Omental fat pad (tissue), 4 donors: ENCODE data around the gene OBSL1. TPM values are rescaled to one million over a fixed set of nuclear protein-coding genes. Genes with fewer than 3 reads are reported as not detected.

Source experiments
- ATAC-seq: fragments of 150-250 bp; one replicate; pipeline ENCODE4 v1.9.1; 2016; ENCODE audit warnings: mild to moderate bottlenecking, moderate library complexity; ENCODE audit not compliant: low FRiP score
- DNase-seq: peaks from one replicate; pipeline ENCODE4 v3.0.0-alpha.2; 2019; ENCODE audit warnings: low spot score
- CTCF ChIP-seq, 3 donors: fragments of 450-650 bp; IDR thresholded peaks; one replicate each; pipeline ENCODE4 v1.5.1; 2016 to 2017; ENCODE audit warnings: antibody characterized with exemption in 3 of 3, mild to moderate bottlenecking in 3 of 3, moderate library complexity in 2 of 3
- total RNA-seq, 4 donors: library from RNA; depleted of rRNA; stranded (reverse); fragments of >200 nt; gene quantifications; one replicate each; pipeline ENCODE4 v1.1.0, GENCODE V29; 2016

Gene OBSL1
- total RNA-seq, 4 donors from 2014 or later: 68.6 to 117 (median 88.7) TPM

DNA sequence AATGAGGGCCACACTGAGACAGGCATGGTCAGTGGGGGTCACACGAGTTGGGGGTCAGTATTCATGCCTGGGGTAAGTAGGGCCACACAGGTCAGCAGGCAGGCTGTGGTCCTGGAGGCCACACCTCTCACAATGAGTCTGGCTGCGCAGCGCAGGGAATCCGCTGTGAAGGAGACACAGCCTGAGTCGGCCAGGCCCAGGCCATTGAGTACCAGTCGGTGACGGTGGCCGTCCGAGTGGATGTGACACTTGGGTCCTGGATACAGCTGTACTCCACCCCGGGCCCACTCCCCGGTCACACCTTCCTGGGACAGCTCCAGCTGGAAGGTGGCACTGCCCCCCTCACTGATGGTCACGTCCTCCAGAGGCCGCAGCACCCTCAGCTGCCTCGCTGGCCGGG lies 17.0 kb downstream of the OBSL1 start:
- no peak for ATAC-seq
- DNase-seq: no peak
- TF ChIP-seq CTCF (IDR thresholded peaks at IDR 0.05): no peak

DNA sequence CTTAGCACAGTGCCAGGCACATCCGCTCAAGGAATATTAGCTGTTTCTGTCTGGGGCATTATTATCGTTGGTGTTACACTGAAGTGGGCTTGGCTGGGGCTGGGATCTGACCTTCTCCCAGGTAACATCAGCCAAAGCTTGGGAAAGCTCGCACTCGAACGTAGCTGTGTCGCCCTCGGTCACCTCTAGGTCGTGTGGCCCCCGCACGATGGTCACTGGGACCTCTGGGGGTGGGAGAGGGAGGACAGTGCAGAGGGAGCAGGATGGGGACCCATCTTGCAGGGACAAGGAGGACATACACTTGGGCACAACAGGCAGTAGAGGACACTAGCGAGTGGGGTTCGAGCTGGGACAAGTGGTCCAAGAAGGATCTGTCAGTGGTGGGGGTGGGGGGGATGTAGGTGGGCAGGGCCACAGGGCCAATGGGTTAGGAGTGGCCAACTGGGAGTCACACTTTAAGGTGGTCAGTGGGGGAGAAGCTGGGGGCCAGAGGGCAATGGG lies 17.8 kb downstream of the OBSL1 start:
- ATAC-seq (no peak), DNase-seq (no peak)
- no peak for TF ChIP-seq CTCF (IDR thresholded peaks at IDR 0.05)

GRCh38 chr2:219553168-219553417 lies 18.2 kb downstream of the OBSL1 start:
- ATAC-seq (no peak), DNase-seq (no peak)
- TF ChIP-seq CTCF (IDR thresholded peaks at IDR 0.05): no peak

DNA sequence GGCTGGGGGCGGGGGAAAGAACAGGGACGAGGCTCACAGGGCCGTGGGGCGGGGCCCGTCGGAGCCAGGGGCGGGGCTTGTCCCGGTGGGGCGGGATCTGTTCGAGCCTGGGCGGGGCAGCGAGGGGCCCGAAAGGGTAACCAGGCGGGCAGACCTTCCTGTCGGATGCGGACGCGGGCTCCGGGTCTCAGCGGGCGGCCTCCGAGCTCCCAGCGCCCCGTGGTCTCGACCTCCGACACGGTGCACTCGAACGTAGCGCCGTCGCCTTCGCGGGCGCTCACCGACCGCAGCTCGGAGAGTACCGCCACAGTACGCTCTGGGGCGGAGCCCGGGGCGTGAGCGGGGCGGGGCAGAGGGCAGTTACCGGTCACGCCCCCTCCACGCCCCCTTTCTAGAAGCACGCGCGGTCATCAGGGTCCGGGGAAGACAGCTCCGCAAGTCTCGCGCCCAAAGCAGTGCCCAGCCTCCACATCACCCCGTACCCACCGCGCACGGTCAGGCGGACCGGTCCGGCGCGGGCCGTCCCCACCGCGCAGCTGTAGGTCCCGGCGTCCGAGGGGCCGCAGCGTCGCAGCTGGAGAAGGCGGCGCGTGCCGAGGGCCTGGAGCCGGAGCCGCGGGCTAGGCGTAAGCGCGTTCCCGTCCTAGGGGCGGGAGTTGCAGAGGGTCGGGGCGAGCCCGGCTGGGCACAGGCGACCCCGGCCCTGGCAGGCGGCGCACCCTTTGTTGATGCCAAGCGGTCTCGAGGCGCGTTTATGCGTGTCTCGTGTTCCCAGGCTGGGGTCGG lies 18.8 kb downstream of the OBSL1 start:
- ATAC-seq (peak; percentile 89), DNase-seq (peak; percentile 77)

DNA sequence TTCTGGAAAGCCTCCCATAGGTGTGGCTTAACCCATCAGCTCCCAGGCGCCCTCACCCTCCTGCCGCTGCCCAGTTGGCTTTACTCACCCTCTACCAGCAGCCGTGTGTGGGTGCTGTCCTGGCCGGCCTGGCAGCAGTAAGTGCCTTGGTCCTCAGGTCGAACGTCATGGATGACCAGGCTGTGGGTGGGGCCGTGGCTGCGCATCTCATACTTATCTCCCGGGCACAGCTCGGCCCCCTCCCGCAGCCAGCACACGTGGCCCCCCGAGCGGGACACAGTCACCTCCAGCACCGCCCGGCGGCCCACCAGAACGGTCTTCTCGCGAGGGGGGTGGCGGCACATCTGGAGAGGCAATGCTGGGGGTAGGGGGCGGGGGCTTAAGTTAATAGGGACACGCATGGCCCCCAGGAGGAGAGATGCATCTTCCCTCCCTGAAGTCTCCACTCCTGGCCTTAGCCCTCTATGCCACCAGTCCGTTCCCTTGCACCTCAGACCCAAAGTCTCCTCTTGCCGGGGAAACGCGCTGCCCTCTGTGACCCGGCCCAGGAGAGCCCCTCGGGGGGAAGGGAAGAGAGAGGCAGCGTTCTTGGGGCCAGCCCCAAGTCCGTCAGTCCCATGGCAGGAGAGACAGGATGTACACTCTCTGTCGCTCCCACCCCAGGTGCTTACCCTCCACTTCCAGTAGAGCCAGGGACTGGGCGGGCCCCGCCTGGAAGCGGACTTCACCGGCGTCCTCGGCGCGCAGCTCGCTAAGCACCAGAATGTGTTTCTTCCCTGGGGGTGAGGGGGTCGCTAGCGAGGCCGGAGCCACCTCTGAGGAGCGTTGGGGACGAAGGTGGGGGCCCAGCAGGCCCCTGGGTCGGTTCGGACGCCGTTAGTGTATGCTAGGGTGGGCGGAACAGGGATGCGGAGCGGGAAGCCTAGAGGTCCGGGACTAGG lies 19.6 kb downstream of the OBSL1 start:
- peak; percentile 82 for ATAC-seq
- DNase-seq: no peak
- no peak for TF ChIP-seq CTCF (IDR thresholded peaks at IDR 0.05)

More for the DNA sequence above, 18.8 kb downstream of the OBSL1 start:
- TF ChIP-seq CTCF (IDR thresholded peaks at IDR 0.05): no peak

DNA sequence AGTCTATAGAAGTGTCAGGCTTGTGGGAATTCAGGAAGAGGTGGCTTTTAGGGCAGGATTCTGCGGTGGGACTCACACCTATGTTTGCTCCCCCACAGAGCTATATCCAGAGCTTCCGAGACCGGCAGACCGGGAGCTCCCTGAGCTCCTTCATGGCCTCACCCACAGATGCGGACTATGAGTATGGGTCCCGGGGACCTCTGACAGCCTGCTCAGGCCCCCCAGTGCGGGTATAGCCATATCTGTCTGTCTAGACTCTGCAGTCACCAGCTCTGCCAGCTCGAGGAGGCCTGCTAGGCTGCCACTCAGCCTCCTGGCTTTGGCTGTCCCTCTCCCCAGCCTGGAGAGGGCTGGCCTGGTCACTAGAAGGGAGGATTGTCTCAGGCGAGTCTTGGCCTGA lies 21.7 kb downstream of the OBSL1 start:
- DNase-seq (no peak), ATAC-seq (no peak)

More for the DNA sequence above, 21.7 kb downstream of the OBSL1 start:
- no peak for TF ChIP-seq CTCF (IDR thresholded peaks at IDR 0.05)
